BE2C (cell line): ENCODE results near the gene NCEH1.
"Not testable (repeated sequence)": the region's sequence is repeated elsewhere in the genome, so short reads cannot be mapped to it uniquely, and the experiment has no call there.

ENCODE experiments used
- DNase-seq: peaks from one replicate; pipeline ENCODE4 v3.0.0-alpha.2; 2020
- H3K27me3 ChIP-seq: fragments of 250-450 bp; sonication (Bioruptor Pico); 2 replicates; pipeline ENCODE4 v1.5.1; 2020; ENCODE audit warnings: mild to moderate bottlenecking
- H3K36me3 ChIP-seq: fragments of 250-450 bp; sonication (Bioruptor Pico); 2 replicates; pipeline ENCODE4 v1.5.1; 2020; ENCODE audit warnings: mild to moderate bottlenecking
- H3K4me1 ChIP-seq: fragments of 250-450 bp; sonication (Bioruptor Pico); 2 replicates; pipeline ENCODE4 v1.5.1; 2020
- H3K4me3 ChIP-seq: 2 replicates; pipeline ENCODE4 v1.5.1; 2011; ENCODE audit warnings: low read depth, low read length
- H3K9me3 ChIP-seq: fragments of 250-450 bp; sonication (Bioruptor Pico); 2 replicates; pipeline ENCODE4 v1.5.1; 2020
- CTCF ChIP-seq: IDR thresholded peaks from 2 replicates; pipeline ENCODE4 v1.5.1; 2012; ENCODE audit warnings: mild to moderate bottlenecking, low read depth, low read length

NCEH1 gene

GRCh38 chr3:172750069-172750367 lies 39.2 kb upstream of the NCEH1 start:
- Histone ChIP-seq H3K9me3 (no peaks in the 10 kb centered on the region), H3K27me3 (no peaks in the 10 kb centered on the region), H3K36me3 (peaks cover 16% of the 10 kb centered on the region), H3K4me1 (no peaks in the 10 kb centered on the region), H3K4me3 (peak overlapping the region; percentile 83)
- no peak for TF ChIP-seq CTCF
- DNase-seq: no peak

GRCh38 chr3:172749230-172749965 lies 38.5 kb upstream of the NCEH1 start:
- no peak for DNase-seq
- TF ChIP-seq CTCF: no peak
- H3K27me3 ChIP-seq: no peaks in the 10 kb centered on the region
- H3K4me3 ChIP-seq: no peak overlapping the region
- H3K36me3 ChIP-seq: peaks cover 12% of the 10 kb centered on the region; the same call in 1 of the 2 replicates
- H3K4me1 ChIP-seq: no peaks in the 10 kb centered on the region
- no peaks in the 10 kb centered on the region for H3K9me3 ChIP-seq

- Histone ChIP-seq H3K9me3 (no peaks in the 10 kb centered on the region), H3K27me3 (no peaks in the 10 kb centered on the region), H3K36me3 (no peaks in the 10 kb centered on the region), H3K4me1 (no peaks in the 10 kb centered on the region), H3K4me3 (no peak overlapping the region)
- DNase-seq: no peak
- TF ChIP-seq CTCF: no peak
Observed at GRCh38 chr3:172746475-172746874, 35.6 kb upstream of the NCEH1 start.

- no peaks in the 10 kb centered on the region for H3K36me3 ChIP-seq
- no peak for DNase-seq
- no peak for TF ChIP-seq CTCF
Observed at GRCh38 chr3:172739462-172739861, 28.6 kb upstream of the NCEH1 start.

GRCh38 chr3:172735014-172735413 lies 24.1 kb upstream of the NCEH1 start:
- Histone ChIP-seq H3K36me3 (no peaks in the 10 kb centered on the region), H3K27me3 (no peaks in the 10 kb centered on the region), H3K4me3 (no peak overlapping the region), H3K4me1 (no peaks in the 10 kb centered on the region), H3K9me3 (no peaks in the 10 kb centered on the region)
- DNase-seq: no peak
- no peak for TF ChIP-seq CTCF

More at GRCh38 chr3:172739462-172739861, 28.6 kb upstream of the NCEH1 start:
- Histone ChIP-seq H3K27me3 (no peaks in the 10 kb centered on the region), H3K4me3 (no peak overlapping the region), H3K9me3 (no peaks in the 10 kb centered on the region), H3K4me1 (no peaks in the 10 kb centered on the region)

- H3K9me3 ChIP-seq: no peaks in the 10 kb centered on the region
- no peak for TF ChIP-seq CTCF
- no peak overlapping the region for H3K4me3 ChIP-seq
- no peaks in the 10 kb centered on the region for H3K36me3 ChIP-seq
- DNase-seq: no peak
- H3K4me1 ChIP-seq: no peaks in the 10 kb centered on the region
- H3K27me3 ChIP-seq: no peaks in the 10 kb centered on the region; the same call in 1 of the 2 replicates
Observed at GRCh38 chr3:172726380-172726779, 15.5 kb upstream of the NCEH1 start.

- H3K36me3 ChIP-seq, H3K9me3 ChIP-seq, H3K4me1 ChIP-seq, H3K4me3 ChIP-seq, H3K27me3 ChIP-seq, DNase-seq: not testable (repeated sequence)
Observed at GRCh38 chr3:172722536-172723040, 11.7 kb upstream of the NCEH1 start.
